Panc1 (cell line): Measurements from ENCODE around the gene PBX1.

ENCODE experiments used
- POLR2AphosphoS5 ChIP-seq: IDR thresholded peaks from 2 replicates; pipeline ENCODE4 v1.6.1; 2012; ENCODE audit warnings: mild to moderate bottlenecking, low read depth, low read length, moderate library complexity
- REST ChIP-seq, 2 experiments: IDR thresholded peaks; 2 replicates each; pipeline ENCODE4 v1.6.1; 2011 to 2012; ENCODE audit warnings: low read depth in 2 of 2, control low read depth in 1 of 2, low read length in 1 of 2, mild to moderate bottlenecking in 1 of 2, moderate library complexity in 1 of 2; ENCODE audit not compliant: insufficient read depth in 1 of 2
- TF ChIP-seq, protein P1 (sequence below): fragments of 450-650 bp; IDR thresholded peaks from 2 replicates; pipeline ENCODE4 v1.5.1; 2017; ENCODE audit warnings: mild to moderate bottlenecking

DNA sequence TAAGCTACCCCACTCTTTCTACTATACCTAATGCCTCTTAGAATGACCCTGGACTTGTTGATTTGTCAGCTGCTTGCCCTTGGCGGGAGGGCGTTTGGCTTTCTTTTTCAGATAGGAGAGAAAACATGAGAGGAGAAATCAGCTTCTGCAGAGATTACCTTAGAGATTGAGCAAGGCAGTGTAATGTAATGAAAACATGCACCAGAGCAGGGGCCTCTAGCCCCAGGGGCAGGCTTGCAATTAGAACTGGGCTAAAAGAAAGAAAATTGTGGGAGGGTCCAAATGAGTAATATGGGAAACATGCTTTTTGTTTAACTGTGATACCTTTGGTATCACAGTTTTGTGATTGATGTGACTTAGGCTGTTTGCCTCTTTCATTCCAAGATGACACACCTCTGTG, 89.7 kb downstream of the PBX1 start:
- TF ChIP-seq, protein P1, sequence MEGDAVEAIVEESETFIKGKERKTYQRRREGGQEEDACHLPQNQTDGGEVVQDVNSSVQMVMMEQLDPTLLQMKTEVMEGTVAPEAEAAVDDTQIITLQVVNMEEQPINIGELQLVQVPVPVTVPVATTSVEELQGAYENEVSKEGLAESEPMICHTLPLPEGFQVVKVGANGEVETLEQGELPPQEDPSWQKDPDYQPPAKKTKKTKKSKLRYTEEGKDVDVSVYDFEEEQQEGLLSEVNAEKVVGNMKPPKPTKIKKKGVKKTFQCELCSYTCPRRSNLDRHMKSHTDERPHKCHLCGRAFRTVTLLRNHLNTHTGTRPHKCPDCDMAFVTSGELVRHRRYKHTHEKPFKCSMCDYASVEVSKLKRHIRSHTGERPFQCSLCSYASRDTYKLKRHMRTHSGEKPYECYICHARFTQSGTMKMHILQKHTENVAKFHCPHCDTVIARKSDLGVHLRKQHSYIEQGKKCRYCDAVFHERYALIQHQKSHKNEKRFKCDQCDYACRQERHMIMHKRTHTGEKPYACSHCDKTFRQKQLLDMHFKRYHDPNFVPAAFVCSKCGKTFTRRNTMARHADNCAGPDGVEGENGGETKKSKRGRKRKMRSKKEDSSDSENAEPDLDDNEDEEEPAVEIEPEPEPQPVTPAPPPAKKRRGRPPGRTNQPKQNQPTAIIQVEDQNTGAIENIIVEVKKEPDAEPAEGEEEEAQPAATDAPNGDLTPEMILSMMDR, result no peak
- no peak for TF ChIP-seq POLR2AphosphoS5
- TF ChIP-seq REST (IDR thresholded peaks at IDR 0.05; ENCODE audit: insufficient read depth in 1 of 2, low read depth in 2 of 2, low read length in 1 of 2), result no peak
